HG03280 (cell line): Measurements from ENCODE around the gene SHROOM2.

Source experiments
- ATAC-seq: cut with Tn5 transposase; IDR thresholded peaks from one replicate; pipeline ENCODE4 v1.9.1; 2021; ENCODE audit warnings: mild to moderate bottlenecking, moderate library complexity; ENCODE audit not compliant: unreplicated experiment

Gene SHROOM2

GRCh38 chrX:9935436-9935835, 149.2 kb downstream of the SHROOM2 start:
- ATAC-seq, result no peak

- no peak for ATAC-seq
Observed at GRCh38 chrX:9937761-9938160, 151.5 kb downstream of the SHROOM2 start.

DNA sequence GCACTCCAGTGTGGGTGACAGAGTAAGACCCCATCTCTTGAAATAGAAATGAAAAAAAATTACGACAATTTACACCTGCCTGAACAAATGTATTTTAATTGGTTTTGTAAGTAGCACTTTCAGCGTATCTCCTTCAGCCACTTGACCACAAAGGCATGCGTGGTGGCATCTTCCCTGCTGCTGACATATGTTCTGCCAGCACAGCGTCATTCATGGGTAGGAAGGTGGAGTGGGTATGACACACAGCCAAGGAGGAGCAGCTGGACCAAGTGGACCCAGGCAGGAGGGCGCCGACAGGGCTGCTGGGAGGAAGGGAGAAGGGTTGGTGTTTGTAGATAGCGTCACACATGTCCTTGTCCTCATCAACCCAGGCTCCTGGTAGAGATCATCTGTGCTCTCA, 152.3 kb downstream of the SHROOM2 start:
- ATAC-seq, result no peak

DNA sequence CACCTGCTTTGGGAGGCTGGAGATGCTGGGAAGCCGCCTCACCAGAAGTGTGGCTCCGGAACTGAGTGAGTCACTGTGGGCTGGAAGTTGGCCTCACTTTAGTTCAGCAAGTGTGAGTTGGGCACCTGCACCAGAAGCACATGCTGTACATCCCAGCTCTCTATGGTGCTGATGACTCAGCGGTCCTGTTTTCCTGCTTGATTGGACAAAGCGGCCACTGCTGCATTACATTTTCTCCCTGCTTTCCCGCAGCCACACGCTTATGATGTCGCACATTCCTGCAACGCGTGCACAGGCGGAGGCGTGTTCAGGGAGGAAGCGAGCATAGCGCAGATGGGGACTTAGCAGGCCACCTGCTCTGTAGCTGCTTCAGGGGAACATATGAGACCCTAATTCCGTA, 154.2 kb downstream of the SHROOM2 start:
- no peak for ATAC-seq

DNA sequence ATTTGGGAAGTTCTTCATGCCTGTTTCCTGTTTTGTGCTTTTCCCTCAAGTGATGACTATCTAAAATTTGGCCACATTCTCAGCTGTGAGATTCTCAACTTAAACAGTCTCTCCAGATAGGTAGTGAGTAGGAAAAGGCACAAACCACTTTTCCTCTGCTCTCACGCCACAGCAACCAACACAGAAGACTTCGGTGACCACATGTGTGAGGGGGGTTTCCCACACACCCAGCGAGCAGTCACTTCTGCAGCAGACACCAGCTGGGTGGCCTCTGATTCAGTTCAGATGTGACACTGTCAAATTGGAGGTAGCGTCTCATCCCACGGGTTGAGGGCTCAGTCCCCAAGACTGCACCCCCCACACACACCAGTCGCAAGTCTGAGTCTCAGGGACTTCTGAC, 155.9 kb downstream of the SHROOM2 start:
- peak; percentile 69 for ATAC-seq

- no peak for ATAC-seq
Observed at GRCh38 chrX:9943420-9943819, 157.2 kb downstream of the SHROOM2 start.

- ATAC-seq, result no peak
Observed at GRCh38 chrX:9947131-9947794, 161.0 kb downstream of the SHROOM2 start.

DNA sequence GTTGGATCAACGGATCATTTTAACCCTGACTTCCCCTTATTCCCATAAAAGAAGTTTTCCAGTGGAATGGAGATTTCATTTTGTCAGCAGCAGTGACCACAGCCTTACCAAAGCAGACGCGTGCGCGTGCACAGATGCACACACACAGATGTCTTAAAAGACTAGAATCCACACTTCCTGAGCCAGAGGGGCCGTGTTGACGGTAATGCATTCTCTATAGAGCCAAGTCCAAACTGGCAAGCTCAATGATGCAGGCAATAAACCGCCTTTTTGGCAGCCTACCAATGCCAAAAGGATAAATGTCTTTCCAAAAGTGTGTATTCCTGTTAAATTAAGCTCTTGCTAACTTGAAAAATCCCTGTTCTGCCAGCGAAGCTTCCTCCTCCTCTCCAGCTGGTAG, 162.2 kb downstream of the SHROOM2 start:
- ATAC-seq, result no peak

DNA sequence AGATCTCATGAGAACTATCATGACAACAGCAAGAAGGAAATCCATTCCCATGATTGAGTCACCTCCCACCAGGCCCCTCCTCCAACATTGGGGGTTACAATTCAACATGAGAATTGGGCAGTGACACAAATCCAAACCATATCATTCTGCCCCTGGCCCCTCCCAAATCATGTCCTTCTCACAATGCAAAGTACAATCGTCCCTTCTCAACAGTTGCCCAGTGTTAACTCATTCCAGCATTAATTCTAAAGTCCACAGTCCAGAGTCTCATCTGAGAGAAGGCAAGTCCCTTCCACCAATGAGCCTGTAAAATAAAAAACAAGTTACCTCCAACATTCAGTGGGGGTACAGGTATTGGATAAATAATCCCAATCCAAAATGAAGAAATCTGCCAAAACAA, 166.1 kb downstream of the SHROOM2 start:
- no peak for ATAC-seq

DNA sequence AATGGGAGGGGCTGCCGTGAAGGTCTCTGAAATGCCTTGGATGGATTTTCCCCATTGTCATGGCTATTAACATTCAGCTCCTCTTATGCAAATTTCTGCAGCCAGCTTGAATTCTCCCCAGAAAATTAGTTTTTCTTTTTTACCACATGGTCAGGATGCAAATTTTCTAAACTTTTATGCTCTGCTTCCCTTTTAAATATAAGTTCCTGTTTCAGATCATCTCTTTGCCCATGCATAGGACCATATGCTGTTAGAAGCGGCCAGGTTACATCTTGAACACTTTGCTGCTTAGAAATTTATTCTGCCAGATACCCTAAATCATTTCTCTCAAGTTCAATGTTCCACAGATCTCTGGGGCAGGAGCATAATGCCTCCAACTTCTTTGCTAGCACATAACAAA, 167.2 kb downstream of the SHROOM2 start:
- ATAC-seq, result no peak

- no peak for ATAC-seq
Observed at GRCh38 chrX:9955506-9955905, 169.3 kb downstream of the SHROOM2 start.

DNA sequence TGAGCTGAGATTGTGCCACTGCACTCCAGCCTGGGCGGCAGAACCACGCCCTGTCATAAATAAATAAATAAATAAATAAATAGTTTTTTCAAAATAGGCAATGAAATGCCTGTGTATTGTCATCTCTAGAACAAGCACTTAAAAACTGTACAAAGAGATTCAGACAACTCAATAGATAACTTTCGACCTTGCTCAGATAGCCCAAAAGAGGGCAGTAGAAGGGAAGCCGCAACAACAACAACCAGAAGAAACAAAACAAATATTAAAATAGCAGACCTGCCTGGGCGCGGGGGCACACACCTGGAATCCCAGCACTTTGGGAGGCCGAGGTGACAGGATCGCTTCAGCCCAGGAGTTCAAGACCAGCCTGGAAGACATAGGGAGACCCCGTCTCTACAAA, 171.5 kb downstream of the SHROOM2 start:
- ATAC-seq, result no peak

DNA sequence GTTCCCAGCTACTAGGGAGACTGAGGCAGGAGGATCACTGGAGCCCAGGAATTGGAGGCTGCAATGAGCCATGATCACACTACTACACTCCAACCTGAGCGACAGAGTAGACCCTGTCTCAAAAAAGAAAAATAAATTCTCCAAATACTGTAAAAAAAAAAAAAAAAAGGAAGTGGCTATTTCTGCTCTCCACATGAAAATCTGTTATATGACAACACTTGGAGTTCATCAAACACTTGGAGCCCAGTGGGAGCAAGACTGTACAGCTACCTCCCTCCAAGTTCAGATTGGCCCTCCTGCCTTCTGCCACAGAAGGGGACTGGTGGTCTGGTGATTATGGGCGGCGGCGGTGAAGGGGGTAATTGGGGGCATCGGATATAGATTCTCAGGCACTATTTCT, 172.0 kb downstream of the SHROOM2 start:
- no peak for ATAC-seq

DNA sequence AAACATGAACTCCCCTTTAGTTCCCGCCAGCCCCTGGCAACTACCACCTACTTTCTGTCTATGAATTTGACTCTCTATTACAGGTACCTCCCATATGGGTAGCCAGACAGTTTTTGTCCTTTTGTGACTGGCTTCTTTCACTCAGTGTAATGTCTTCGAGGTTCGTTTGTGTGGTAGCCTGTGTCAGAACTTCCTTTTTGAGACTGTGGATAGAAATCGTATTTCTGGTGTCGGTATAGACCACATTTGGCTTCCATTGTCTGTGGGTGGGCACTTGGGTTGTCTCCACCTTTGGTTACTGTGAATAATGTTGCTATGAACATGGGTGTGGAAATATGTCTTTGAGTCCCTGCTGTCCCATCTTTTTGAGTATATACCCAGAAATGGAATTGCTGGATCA, 175.5 kb downstream of the SHROOM2 start:
- ATAC-seq, result no peak

DNA sequence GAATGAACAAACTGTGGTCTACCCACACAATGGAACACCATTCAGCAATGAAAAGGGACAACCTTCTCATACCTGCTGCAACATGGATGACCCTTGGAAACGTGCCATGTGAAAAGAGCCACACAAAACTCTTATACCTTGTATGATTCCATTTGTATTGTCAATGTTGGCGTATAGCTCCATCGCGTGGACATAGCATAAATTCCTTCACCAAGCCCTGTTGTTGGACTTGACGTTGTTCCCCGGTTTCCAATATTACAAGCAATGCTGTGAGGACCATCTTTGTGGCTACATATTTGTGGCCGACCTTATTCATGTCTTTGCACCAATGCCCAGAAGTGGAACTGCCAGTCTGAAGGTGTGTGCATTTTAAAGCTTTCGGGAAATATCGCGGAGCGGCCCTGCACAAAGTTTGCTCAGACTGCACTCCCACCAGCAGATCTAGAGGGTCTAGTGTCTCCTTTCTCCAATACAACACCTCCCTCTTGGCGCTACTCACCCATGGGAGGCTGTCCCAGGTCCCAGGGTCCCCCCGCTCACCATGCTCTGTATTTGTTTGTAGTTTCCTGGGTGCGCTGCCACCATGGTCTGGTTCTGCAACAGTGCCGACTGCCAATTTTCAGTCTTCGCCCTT, 180.7 kb downstream of the SHROOM2 start, which contains the start of gene CLDN34:
TSS of gene CLDN34 (plus strand) at position 584 of the 634 bp plus-strand sequence. CDS start at position 584, 0 bp downstream.
- no peak for ATAC-seq

- ATAC-seq, result no peak
Observed at GRCh38 chrX:9977635-9978034, 191.4 kb downstream of the SHROOM2 start.

- no peak for ATAC-seq
Observed at GRCh38 chrX:9980401-9980800, 194.2 kb downstream of the SHROOM2 start.

DNA sequence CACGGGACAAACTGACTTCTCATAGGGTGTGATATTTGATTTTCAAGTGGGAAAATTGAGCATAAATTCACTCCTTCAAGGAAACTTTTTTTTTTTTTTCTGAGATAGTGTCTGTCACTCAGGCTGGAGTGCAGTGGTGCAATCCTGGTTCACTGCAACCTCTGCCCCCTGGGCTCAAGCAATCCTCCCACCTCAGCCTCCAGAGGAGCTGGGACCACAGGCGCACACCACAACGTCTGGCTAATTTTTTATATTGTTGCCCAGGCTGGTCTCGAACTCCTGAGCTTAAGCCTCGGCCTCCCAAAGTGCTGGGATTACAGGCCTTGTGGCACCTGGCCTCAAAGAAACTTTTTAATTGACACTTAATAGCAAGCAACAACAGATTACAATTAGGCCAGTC, 194.7 kb downstream of the SHROOM2 start:
- ATAC-seq, result no peak

DNA sequence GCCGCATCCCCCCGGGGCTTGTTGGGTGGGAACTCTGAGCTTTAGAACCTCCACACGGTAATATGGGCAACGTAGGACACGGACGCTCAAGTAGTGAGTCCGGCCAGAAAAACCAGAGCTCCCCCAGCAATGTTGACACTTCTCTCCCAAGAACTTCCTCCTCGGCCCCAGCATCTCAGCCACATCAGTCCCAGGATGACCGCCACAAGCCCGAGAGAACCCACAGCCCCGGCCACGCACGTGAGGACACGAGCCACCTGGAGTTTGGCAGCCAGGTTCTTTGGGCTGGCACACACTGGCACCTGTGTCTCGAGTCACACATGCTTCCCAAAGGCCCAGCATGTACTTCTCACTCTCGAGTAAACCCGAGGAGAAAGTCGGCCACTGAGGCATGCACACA, 197.2 kb downstream of the SHROOM2 start:
- ATAC-seq, result no peak

DNA sequence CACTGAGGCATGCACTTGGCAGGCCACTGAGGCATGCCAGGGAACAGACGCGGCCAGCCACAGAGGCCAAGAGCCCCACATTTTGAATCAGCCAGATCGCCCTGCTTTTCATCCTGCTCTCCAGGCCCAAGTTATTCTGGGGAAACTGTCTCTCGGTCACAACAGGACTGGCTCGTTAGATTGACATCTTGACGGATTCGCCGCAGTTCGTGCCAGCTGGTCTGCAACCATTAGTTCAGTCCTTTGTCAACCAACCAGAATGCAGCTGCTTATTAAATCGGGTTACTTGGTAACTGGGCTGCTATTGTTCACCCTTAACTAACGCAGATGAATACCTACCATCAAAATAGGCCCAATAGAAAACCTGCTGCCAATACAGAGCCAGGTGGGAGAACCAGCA, 197.6 kb downstream of the SHROOM2 start:
- no peak for ATAC-seq

DNA sequence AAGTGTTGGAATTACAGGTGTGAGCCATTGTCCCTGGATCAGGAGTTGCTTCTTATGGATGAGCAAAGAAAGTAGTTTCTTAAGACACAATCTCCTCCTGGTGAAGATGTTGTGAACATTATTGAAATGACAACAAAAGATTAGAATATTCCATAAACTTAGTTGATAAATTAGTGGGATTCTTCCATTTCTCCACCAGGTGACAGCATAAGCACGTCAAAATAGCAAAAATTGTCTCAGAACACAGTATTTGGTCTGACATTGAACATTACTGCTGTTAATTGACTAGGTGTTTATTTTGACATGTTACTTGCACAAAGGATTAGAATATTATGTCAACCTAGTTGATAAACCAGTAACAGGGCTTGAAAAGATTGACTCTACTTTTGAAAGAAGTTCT, 202.5 kb downstream of the SHROOM2 start:
- ATAC-seq, result no peak

DNA sequence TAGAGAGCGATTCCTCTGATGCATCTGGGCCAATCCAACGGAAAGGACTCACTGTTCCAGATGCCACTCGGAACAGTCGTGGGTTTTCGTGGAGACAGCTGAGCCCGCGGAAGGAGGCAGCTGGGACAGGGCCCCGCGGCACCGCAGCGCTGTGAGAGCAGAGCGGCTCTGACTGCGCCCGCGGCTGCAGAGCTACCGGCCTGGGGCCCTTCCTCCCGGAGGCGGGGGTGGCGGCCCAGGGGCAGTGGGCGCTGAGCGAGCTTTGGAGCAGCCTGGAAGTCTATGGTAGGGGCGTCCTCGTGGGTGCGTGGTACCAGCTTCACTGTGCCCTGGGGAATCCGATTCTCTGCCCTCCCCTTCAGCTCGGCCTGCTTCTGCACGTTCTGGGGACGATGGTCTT, 205.8 kb downstream of the SHROOM2 start:
- ATAC-seq, result no peak

DNA sequence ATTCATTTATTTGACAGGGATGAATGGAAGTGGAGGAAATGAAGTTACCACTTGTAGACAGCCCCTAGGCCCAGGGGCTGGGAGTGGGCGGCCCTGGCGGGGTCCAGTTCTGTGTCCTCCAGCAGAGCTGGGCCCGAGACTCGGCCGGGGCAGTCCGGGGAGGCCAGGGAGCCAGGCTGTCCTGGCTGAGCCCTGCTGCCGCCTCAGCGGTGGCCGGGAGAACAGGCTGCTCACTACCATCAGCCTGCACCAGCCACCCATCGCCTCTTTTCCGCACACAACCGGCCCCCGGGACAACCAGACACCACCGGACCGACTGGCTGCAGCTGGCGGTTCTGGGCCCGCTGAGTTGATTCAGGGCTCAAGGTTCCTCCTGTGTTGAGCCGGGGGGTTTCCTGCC, 206.5 kb downstream of the SHROOM2 start:
- ATAC-seq, result no peak
